Measurements from ENCODE around the gene KLHL17. TPM values are rescaled to one million over a fixed set of nuclear protein-coding genes. Genes with fewer than 3 reads are reported as not detected.
"Not testable (repeated sequence)": the region's sequence is repeated elsewhere in the genome, so short reads cannot be mapped to it uniquely, and the experiment has no call there.

Gene KLHL17
- total RNA-seq, 2 donors from 2014 or later = 10.9 to 24.5 TPM

- no peak overlapping the region for H3K27ac ChIP-seq
- 65% methylated on average over 43 of the region's 43 CpGs for WGBS
- H3K9me3 ChIP-seq = no peaks in the 10 kb centered on the region
- no peaks in the 10 kb centered on the region for H3K36me3 ChIP-seq
- no peak for DNase-seq (ENCODE audit: low spot score)
- peaks cover 1% of the 10 kb centered on the region for H3K27me3 ChIP-seq (replicated peaks; ENCODE audit: insufficient read depth)
- H3K4me1 ChIP-seq (replicated peaks) = no peaks in the 10 kb centered on the region
- intact Hi-C loops (cut with DNase I) = loop anchor here (1.0 kb wide), 1 partner anchor 80 kb away; no protein-coding TSS in a partner anchor
- no peak overlapping the region for H3K4me3 ChIP-seq
- TF ChIP-seq POLR2A (IDR thresholded peaks at IDR 0.05) (no peak), POLR2AphosphoS5 (IDR thresholded peaks at IDR 0.05) (no peak)
- TF ChIP-seq, protein P1, sequence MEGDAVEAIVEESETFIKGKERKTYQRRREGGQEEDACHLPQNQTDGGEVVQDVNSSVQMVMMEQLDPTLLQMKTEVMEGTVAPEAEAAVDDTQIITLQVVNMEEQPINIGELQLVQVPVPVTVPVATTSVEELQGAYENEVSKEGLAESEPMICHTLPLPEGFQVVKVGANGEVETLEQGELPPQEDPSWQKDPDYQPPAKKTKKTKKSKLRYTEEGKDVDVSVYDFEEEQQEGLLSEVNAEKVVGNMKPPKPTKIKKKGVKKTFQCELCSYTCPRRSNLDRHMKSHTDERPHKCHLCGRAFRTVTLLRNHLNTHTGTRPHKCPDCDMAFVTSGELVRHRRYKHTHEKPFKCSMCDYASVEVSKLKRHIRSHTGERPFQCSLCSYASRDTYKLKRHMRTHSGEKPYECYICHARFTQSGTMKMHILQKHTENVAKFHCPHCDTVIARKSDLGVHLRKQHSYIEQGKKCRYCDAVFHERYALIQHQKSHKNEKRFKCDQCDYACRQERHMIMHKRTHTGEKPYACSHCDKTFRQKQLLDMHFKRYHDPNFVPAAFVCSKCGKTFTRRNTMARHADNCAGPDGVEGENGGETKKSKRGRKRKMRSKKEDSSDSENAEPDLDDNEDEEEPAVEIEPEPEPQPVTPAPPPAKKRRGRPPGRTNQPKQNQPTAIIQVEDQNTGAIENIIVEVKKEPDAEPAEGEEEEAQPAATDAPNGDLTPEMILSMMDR (IDR thresholded peaks at IDR 0.05) = no peak
Observed at GRCh38 chr1:982765-983436, 22.5 kb downstream of the KLHL17 start.

GRCh38 chr1:983798-984475 lies 23.6 kb downstream of the KLHL17 start:
- 17% methylated on average over 26 of the region's 29 CpGs for WGBS
- no peak for DNase-seq (ENCODE audit: low spot score)
- H3K4me3 ChIP-seq = no peak overlapping the region
- H3K36me3 ChIP-seq = no peaks in the 10 kb centered on the region
- intact Hi-C loops (cut with DNase I) = loop anchor here (1.0 kb wide), 1 partner anchor 79 kb away; no protein-coding TSS in a partner anchor
- TF ChIP-seq, protein P1 (IDR thresholded peaks at IDR 0.05) = peak; percentile 61 to 82 (median 71)
- no peak for TF ChIP-seq POLR2AphosphoS5 (IDR thresholded peaks at IDR 0.05)
- no peaks in the 10 kb centered on the region for H3K4me1 ChIP-seq (replicated peaks)
- H3K27ac ChIP-seq = no peak overlapping the region
- H3K27me3 ChIP-seq (replicated peaks; ENCODE audit: insufficient read depth) = peaks cover 1% of the 10 kb centered on the region
- H3K9me3 ChIP-seq = no peaks in the 10 kb centered on the region

DNA sequence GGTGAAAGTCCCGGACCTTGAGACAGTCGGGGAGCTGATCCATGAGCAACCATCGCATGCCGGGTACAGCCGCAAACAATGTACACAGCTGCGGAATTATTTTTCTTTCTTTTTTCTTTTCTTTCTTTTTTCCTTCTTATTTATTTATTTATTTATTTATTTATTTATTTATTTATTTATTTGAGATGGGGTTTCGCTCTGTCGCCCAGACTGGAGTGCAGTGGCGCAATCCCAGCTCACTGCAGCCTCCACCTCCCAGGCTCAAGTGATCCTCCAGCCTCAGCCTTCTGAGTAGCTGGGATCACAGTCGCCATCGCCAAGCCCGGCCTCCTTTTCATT lies 24.1 kb downstream of the KLHL17 start:
- H3K4me3 ChIP-seq = no peak overlapping the region

DNA sequence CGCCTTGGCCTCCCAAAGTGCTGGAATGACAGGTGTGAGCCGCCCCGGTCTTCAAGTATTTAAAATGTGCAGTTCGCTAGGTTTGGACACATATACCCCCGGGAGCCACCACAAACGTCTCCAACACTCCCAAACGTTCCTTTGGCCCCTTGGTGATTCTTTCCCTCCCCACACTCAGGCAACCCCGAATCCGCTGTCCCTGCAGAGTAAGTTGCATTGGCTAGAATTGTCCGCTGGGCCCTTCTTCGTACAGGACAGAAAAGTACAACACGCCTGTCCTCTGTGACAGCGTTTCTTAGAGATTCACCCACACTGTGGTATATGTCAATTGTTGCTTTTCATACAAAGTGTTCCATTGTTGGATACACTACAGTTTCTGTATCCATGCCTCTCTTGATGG lies 24.7 kb downstream of the KLHL17 start:
- TF ChIP-seq POLR2AphosphoS5 (IDR thresholded peaks at IDR 0.05) = no peak
- TF ChIP-seq, protein P1 (IDR thresholded peaks at IDR 0.05) = no peak
- no peak for TF ChIP-seq POLR2A (IDR thresholded peaks at IDR 0.05)
- whole genome bisulfite sequencing = 82% methylated on average over 13 of the region's 13 CpGs
- H3K27me3 ChIP-seq (replicated peaks; ENCODE audit: insufficient read depth) = peaks cover 1% of the 10 kb centered on the region

More for the DNA sequence above, 24.1 kb downstream of the KLHL17 start:
- TF ChIP-seq POLR2A (IDR thresholded peaks at IDR 0.05) = no peak
- TF ChIP-seq POLR2AphosphoS5 (IDR thresholded peaks at IDR 0.05) = no peak
- TF ChIP-seq, protein P1 (IDR thresholded peaks at IDR 0.05) = no peak
- Histone ChIP-seq H3K27me3 (replicated peaks; ENCODE audit: insufficient read depth) (peaks cover 1% of the 10 kb centered on the region), H3K27ac (no peak overlapping the region), H3K9me3 (no peaks in the 10 kb centered on the region), H3K36me3 (no peaks in the 10 kb centered on the region), H3K4me1 (replicated peaks) (no peaks in the 10 kb centered on the region)
- 48% methylated on average over 11 of the region's 12 CpGs for WGBS
- intact Hi-C loops (cut with DNase I) = no loop called here
- DNase-seq (ENCODE audit: low spot score) = no peak

GRCh38 chr1:988061-988460 lies 27.7 kb downstream of the KLHL17 start:
- H3K27ac ChIP-seq; H3K36me3 ChIP-seq; H3K9me3 ChIP-seq; DNase-seq (ENCODE audit: low spot score); intact Hi-C loops (cut with DNase I); H3K4me1 ChIP-seq (replicated peaks); H3K4me3 ChIP-seq; H3K27me3 ChIP-seq (replicated peaks; ENCODE audit: insufficient read depth): not testable (repeated sequence)
- WGBS = 87% methylated on average over 5 of the region's 5 CpGs

More for the DNA sequence above, 24.7 kb downstream of the KLHL17 start:
- Histone ChIP-seq H3K36me3 (no peaks in the 10 kb centered on the region), H3K4me3 (no peak overlapping the region), H3K4me1 (replicated peaks) (no peaks in the 10 kb centered on the region), H3K9me3 (no peaks in the 10 kb centered on the region), H3K27ac (no peak overlapping the region)
- intact Hi-C loops (cut with DNase I) = no loop called here
- no peak for DNase-seq (ENCODE audit: low spot score)

DNA sequence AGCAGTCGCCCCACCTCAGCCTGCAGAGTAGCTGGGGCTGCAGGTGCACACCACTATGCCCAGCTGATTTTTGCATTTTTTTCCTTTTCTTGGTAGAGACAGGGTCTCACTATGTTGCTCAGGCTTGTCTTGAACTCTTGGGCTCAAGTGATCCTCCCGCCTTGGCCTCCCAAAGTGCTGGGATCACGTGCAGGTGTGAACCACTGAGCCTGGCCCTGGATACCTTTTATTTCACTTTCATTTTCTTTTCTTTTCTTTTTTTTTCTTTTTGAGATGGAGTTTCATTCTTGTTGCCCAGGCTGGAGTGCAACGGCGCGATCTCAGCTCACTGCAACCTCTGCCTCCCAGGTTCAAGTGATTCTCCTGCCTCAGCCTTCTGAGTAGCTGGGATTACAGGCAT lies 30.9 kb downstream of the KLHL17 start:
- 97% methylated on average over 6 of the region's 6 CpGs for WGBS
- H3K9me3 ChIP-seq; H3K27me3 ChIP-seq (replicated peaks; ENCODE audit: insufficient read depth); intact Hi-C loops (cut with DNase I); DNase-seq (ENCODE audit: low spot score); H3K27ac ChIP-seq; H3K36me3 ChIP-seq; H3K4me1 ChIP-seq (replicated peaks); H3K4me3 ChIP-seq: not testable (repeated sequence)

All from prostate gland (tissue), 2 donors.